Measurements from ENCODE around the gene ITGA1.

Gene ITGA1

GRCh38 chr5:53006911-53007890, 219.5 kb downstream of the ITGA1 start:
- no peak for DNase-seq

- DNase-seq, result no peak
These were observed 221.0 kb downstream of the ITGA1 start for GRCh38 chr5:53008751-53009150.
